Measurements from ENCODE around the gene MYO10. TPM values are rescaled to one million over a fixed set of nuclear protein-coding genes. Genes with fewer than 3 reads are reported as not detected.

MYO10 gene
- total and polyA plus RNA-seq, 2 of the 8 experiments (the other 6 are each of a cell fraction or from before 2014, with no cell fraction given): 21.5 to 107 TPM

GRCh38 chr5:16674750-16675149 lies 261.3 kb downstream of the MYO10 start (continued):
- TF ChIP-seq KDM5A (IDR thresholded peaks at IDR 0.05; ENCODE audit: low read length) (no peak), SUZ12 (IDR thresholded peaks at IDR 0.05; ENCODE audit: low read length) (no peak)
